GM11168 (cell line): Measurements from ENCODE around the gene BCAT1.

ENCODE experiments used
- in situ Hi-C: fragments of 300-500 bp; cut with MboI; formaldehyde crosslinking; loops from one replicate; pipeline ENCODE4 v1.12.0; 2022; ENCODE audit warnings: low sequenced_read_pairs; ENCODE audit not compliant: unreplicated experiment

The BCAT1 gene

GRCh38 chr12:24778486-24779304, 170.2 kb downstream of the BCAT1 start:
- in situ Hi-C loops: no loop called here

DNA sequence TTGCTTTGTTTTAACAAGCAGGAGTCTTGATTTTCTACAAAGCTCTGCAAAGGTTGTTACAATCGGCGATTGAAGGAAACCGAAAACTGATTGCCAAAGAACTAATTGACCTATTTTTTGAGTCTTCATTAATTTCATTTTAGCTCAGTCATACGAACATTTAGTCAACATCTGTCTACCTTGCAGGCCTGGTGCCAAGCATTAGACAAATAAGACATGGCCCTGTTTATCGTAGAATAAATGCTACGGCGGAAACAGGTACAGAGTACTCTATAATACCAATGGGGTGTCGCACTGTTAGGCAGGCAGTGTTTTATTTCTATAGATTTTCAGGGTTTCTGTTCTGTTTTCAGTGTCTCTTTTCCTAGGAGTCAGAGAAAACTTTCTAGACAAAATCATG, 171.5 kb downstream of the BCAT1 start:
- in situ Hi-C loops: no loop called here

GRCh38 chr12:24776861-24777260, 172.0 kb downstream of the BCAT1 start:
- in situ Hi-C loops: no loop called here

- in situ Hi-C loops: no loop called here
These were observed 173.8 kb downstream of the BCAT1 start for GRCh38 chr12:24775073-24775472.

GRCh38 chr12:24773996-24774395, 174.9 kb downstream of the BCAT1 start:
- in situ Hi-C loops: loop anchor here (25.0 kb wide), 1 partner anchor 1562 kb away; no protein-coding TSS in a partner anchor

DNA sequence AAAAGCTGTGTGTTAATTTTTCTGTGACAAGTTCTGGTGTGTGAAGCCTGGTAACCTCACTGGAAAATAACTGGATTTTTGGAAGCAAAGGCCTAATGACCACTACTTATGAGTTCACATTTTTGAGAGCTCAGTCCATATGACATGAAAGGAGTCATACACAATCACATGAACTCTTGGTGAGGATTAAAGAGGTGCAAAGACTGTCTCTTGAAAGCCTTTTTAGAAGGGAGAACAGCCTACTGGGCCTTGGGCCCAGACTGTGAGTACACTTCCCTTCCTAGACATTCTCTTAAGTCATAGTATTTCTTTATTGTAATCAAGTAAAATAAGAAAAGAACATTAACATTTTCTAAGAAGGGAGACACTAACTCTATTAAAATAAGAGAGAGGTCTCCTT, 176.1 kb downstream of the BCAT1 start:
- in situ Hi-C loops: loop anchor here (25.0 kb wide), 1 partner anchor 1561 kb away; no protein-coding TSS in a partner anchor

- in situ Hi-C loops: loop anchor here (25.0 kb wide), 1 partner anchor 1559 kb away; no protein-coding TSS in a partner anchor
These were observed 178.1 kb downstream of the BCAT1 start for GRCh38 chr12:24770821-24771220.

- in situ Hi-C loops: loop anchor here (25.0 kb wide), 1 partner anchor 1558 kb away; no protein-coding TSS in a partner anchor
These were observed 178.6 kb downstream of the BCAT1 start for GRCh38 chr12:24770334-24770733.

DNA sequence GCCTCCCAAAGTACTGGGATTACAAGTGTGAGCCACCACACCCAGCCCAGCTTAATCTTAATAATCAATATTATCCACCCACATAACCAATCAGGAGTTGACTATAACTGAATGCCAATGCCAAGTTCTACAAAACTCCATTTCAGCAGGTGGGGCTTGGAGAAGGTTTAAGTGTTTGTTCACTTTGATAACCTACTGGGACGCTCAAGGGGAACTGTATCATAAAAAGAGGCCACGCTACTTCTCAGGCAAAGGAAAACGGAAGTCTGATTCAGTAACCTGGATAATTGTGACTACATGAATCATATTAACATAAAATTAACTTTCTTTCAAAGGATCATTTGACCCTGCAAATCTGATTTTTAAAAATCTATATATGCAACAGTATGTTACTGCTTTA, 179.2 kb downstream of the BCAT1 start:
- in situ Hi-C loops: loop anchor here (25.0 kb wide), 1 partner anchor 1557 kb away; no protein-coding TSS in a partner anchor

- in situ Hi-C loops: loop anchor here (25.0 kb wide), 1 partner anchor 1556 kb away; no protein-coding TSS in a partner anchor
These were observed 180.5 kb downstream of the BCAT1 start for GRCh38 chr12:24768415-24768814.

- in situ Hi-C loops: loop anchor here (25.0 kb wide), 1 partner anchor 1555 kb away; no protein-coding TSS in a partner anchor
These were observed 181.9 kb downstream of the BCAT1 start for GRCh38 chr12:24767016-24767415.

DNA sequence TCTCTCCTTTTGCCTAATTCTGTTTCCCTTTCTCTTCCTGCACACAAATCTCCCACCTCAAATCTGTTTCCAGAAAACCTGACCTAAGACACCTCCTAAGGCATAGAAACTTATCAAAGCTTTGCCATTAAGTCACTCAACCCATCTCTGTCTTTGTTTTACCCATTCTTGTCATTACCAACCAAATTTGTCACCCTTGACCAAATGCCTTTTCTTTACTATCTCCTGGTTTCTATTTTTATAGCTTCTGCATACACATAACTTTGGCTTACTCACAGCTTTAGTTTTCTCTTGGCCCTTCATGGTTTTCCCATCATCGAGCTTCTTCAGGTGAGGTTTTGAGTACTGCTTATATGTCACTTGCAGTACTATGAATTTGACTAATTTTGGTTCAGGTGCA, 184.2 kb downstream of the BCAT1 start:
- in situ Hi-C loops: loop anchor here (25.0 kb wide), 1 partner anchor 1552 kb away; no protein-coding TSS in a partner anchor

DNA sequence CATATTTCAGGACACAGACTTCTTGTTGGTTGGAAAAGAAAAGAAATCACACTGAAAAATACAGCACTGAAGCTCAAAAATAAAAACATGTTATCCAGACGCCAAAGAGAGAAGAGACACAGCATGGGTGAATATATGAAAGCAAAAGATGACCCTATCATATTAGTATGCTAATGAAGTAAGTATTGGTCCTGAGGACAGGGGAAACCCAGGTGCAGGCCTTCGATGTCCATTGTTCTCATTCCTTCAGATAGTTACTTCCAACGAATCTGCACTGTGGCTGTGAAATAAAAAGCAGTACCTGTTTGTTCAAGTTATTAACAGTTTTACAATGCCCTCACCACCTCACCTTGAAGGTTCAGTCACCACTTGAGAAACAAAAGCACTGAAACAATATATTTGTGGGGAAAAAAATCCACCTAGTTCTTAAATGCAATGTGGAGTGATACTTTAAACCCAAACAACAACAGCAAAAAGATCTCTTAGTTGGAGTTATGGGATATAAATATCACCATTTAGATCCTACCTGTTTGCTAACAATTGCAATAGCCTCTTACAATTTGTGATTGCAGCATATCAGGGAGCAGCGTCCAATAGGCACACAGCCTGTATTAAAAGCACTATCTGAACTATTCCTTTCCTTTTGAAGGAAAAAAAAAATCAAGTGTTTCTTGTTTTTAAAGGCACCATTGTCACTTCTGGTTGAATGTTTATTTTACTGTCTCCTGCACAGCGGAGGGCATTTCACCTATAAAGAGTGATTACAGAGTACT, 188.1 kb downstream of the BCAT1 start:
- in situ Hi-C loops: loop anchor here (25.0 kb wide), 1 partner anchor 1548 kb away; no protein-coding TSS in a partner anchor

GRCh38 chr12:24760162-24760561, 188.7 kb downstream of the BCAT1 start:
- in situ Hi-C loops: loop anchor here (25.0 kb wide), 1 partner anchor 1548 kb away; no protein-coding TSS in a partner anchor
